Endothelial cell of umbilical vein (primary cell): Measurements from ENCODE around the gene KCNQ5. TPM values are rescaled to one million over a fixed set of nuclear protein-coding genes. Genes with fewer than 3 reads are reported as not detected.

Source experiments
- BruUV-seq: library from RNA; stranded (reverse); fragments of 400-500 nt; replicated peaks from 2 replicates; lab custom pipeline; 2021; lab: Mats Ljungman, UMichigan
- CTCF ChIA-PET: fragments of 300-600, 350-600 bp; sonication (Branson Sonifier 250); formaldehyde crosslinking; loops from one replicate; lab custom pipeline; 2021; ENCODE audit warnings: antibody characterized with exemption, inconsistent platforms; lab: Charles Lee
- POLR2A ChIA-PET: fragments of 300-600, 350-600 bp; sonication (Branson Sonifier 250); formaldehyde crosslinking; loops from one replicate; lab custom pipeline; 2021; ENCODE audit warnings: antibody characterized with exemption, inconsistent platforms; lab: Charles Lee
- DNase-seq: peaks from one replicate; pipeline ENCODE4 v3.0.0-alpha.2; 2011; ENCODE audit warnings: low read depth, low spot score
- FAIRE-seq: peaks from 2 replicates; lab custom pipeline; 2011; peaks lifted over from hg19 to GRCh38; lab: Jason Lieb, UNC
- H2AFZ ChIP-seq: 2 replicates; pipeline ENCODE4 v1.6.0; 2012; ENCODE audit warnings: low read depth, low read length, control low read depth, inconsistent platforms
- H3K27ac ChIP-seq: 2 replicates; pipeline ENCODE4 v1.5.1; 2011; ENCODE audit warnings: low read depth, mild to moderate bottlenecking, control low read depth, low read length, moderate library complexity; ENCODE audit not compliant: insufficient read depth
- H3K27me3 ChIP-seq, 2 experiments: 2 replicates each; pipeline versions ENCODE4 v1.6.0 to v1.6.1; 2011; ENCODE audit warnings: low read length in 2 of 2, mixed read lengths in 1 of 2; ENCODE audit not compliant: control insufficient read depth in 2 of 2, insufficient read depth in 2 of 2
- H3K36me3 ChIP-seq, 2 experiments: 2 replicates in 1 of 2; 3 replicates in 1 of 2; pipeline ENCODE4 v1.5.1; 2011; ENCODE audit warnings: low read length in 2 of 2, mild to moderate bottlenecking in 1 of 2, moderate library complexity in 1 of 2; ENCODE audit not compliant: control insufficient read depth in 2 of 2, insufficient read depth in 2 of 2; ENCODE audit errors: extremely low read depth in 1 of 2
- H3K4me1 ChIP-seq: 3 replicates; pipeline ENCODE4 v1.5.1; 2011; ENCODE audit warnings: mild to moderate bottlenecking, low read length; ENCODE audit not compliant: control insufficient read depth, insufficient read depth; ENCODE audit errors: extremely low read depth
- H3K4me2 ChIP-seq: 2 replicates; pipeline ENCODE4 v1.6.1; 2011; ENCODE audit warnings: low read length, control low read depth, mixed read lengths; ENCODE audit not compliant: insufficient read depth
- H3K4me3 ChIP-seq, 3 experiments: fragments of 200-600 bp in 1 of 3; sonication (generic), shearing (Covaris generic) in 1 of 3; replicated peaks in 1 of 3; 2 replicates each; pipeline ENCODE4 v1.5.1; 2011 to 2016; ENCODE audit warnings: control low read depth in 3 of 3, low read length in 3 of 3, mild to moderate bottlenecking in 2 of 3, inconsistent platforms in 1 of 3, low read depth in 1 of 3, moderate library complexity in 1 of 3; ENCODE audit not compliant: insufficient read depth in 1 of 3
- H3K79me2 ChIP-seq: 2 replicates; pipeline ENCODE4 v1.6.0; 2012; ENCODE audit warnings: low read length, inconsistent platforms; ENCODE audit not compliant: control insufficient read depth, insufficient read depth
- H3K9ac ChIP-seq: replicated peaks from 2 replicates; pipeline ENCODE3; 2011; ENCODE audit warnings: low read length, control low read depth; ENCODE audit not compliant: insufficient read depth; ENCODE audit errors: extremely low read depth
- H3K9me1 ChIP-seq: replicated peaks from 3 replicates; pipeline ENCODE4 v1.6.0; 2011; ENCODE audit warnings: mild to moderate bottlenecking, low read length; ENCODE audit not compliant: control insufficient read depth, insufficient read depth; ENCODE audit errors: extremely low read depth
- H3K9me3 ChIP-seq: replicated peaks from 2 replicates; pipeline ENCODE4 v1.5.1; 2012; ENCODE audit warnings: low read length, inconsistent platforms; ENCODE audit not compliant: control insufficient read depth, insufficient read depth
- H4K20me1 ChIP-seq: replicated peaks from 2 replicates; pipeline ENCODE3; 2011; ENCODE audit warnings: mild to moderate bottlenecking, low read length; ENCODE audit not compliant: control insufficient read depth, insufficient read depth; ENCODE audit errors: extremely low read depth
- EZH2 ChIP-seq: IDR thresholded peaks from 2 replicates; pipeline ENCODE4 v1.6.1; 2012; ENCODE audit warnings: borderline replicate concordance, low read depth, mild to moderate bottlenecking, moderate library complexity, low read length, inconsistent platforms; ENCODE audit not compliant: severe bottlenecking
- FOS ChIP-seq: IDR thresholded peaks from 2 replicates; pipeline ENCODE4 v1.6.1; 2011; ENCODE audit warnings: mild to moderate bottlenecking, low read length, moderate library complexity, borderline replicate concordance; ENCODE audit not compliant: insufficient read depth
- GATA2 ChIP-seq: IDR thresholded peaks from 2 replicates; pipeline ENCODE4 v1.7.0; 2011; ENCODE audit warnings: low read depth, mild to moderate bottlenecking, moderate library complexity, mixed read lengths, low read length; ENCODE audit not compliant: insufficient read length, insufficient read depth
- JUN ChIP-seq: IDR thresholded peaks from 2 replicates; pipeline ENCODE4 v1.6.1; 2011; ENCODE audit warnings: borderline replicate concordance, low read depth; ENCODE audit not compliant: insufficient read length, insufficient read depth
- MYC ChIP-seq: IDR thresholded peaks from one replicate; pipeline ENCODE4 v1.6.1; 2011; ENCODE audit warnings: mild to moderate bottlenecking, low read depth, low read length
- POLR2A ChIP-seq: IDR thresholded peaks from 2 replicates; pipeline ENCODE4 v1.6.1; 2012; ENCODE audit warnings: low read depth, mild to moderate bottlenecking, control low read depth, low read length
- POLR2AphosphoS5 ChIP-seq: IDR thresholded peaks from 2 replicates; pipeline ENCODE4 v1.6.1; 2012; ENCODE audit warnings: low read depth, mild to moderate bottlenecking, control low read depth, low read length, moderate library complexity; ENCODE audit not compliant: insufficient read depth
- dilution Hi-C: fragments of 300-500 bp; cut with MboI; formaldehyde crosslinking; loops from one replicate; pipeline ENCODE4 v1.15.0; 2019; ENCODE audit warnings: low sequenced_read_pairs; ENCODE audit not compliant: extremely low pct_ligation_motif_present
- intact Hi-C: fragments of 100-400 bp; cut with micrococcal nuclease; formaldehyde crosslinking; loops from one replicate; pipeline ENCODE4 v1.10.0; 2022
- polyA plus RNA-seq, 4 experiments: library from polyadenylated mRNA; depleted of rRNA in 3 of 4; stranded (reverse) in 3 of 4; unstranded in 1 of 4; fragments of >200 nt; gene quantifications; 2 replicates each; pipeline versions ENCODE4 v1.2.1 to v1.2.3, GENCODE V29; 2011 to 2012; ENCODE audit warnings: missing spikeins in 1 of 4
- total RNA-seq: library from RNA; stranded (reverse); gene quantifications from 2 replicates; pipeline ENCODE4 v1.2.3, GENCODE V29; 2021
- TF ChIP-seq, protein P1 (sequence below): IDR thresholded peaks from 2 replicates; pipeline ENCODE4 v1.6.1; 2011; ENCODE audit not compliant: insufficient read depth, insufficient read length
- TF ChIP-seq, protein P2 (sequence below), 2 donors: IDR thresholded peaks; 1 replicate in 1 of 2; 2 replicates in 1 of 2; pipeline ENCODE4 v1.5.1; 2011; ENCODE audit warnings: low read length in 2 of 2, mild to moderate bottlenecking in 2 of 2, moderate library complexity in 2 of 2, control low read depth in 1 of 2, inconsistent platforms in 1 of 2, low read depth in 1 of 2; ENCODE audit not compliant: insufficient read depth in 1 of 2; ENCODE audit errors: extremely low read depth in 1 of 2

KCNQ5 gene
- total and polyA plus RNA-seq, 2 donors (not counting 3 experiments of a cell fraction or from before 2014, with no cell fraction given) = 0.22 TPM; not detected in 1

DNA sequence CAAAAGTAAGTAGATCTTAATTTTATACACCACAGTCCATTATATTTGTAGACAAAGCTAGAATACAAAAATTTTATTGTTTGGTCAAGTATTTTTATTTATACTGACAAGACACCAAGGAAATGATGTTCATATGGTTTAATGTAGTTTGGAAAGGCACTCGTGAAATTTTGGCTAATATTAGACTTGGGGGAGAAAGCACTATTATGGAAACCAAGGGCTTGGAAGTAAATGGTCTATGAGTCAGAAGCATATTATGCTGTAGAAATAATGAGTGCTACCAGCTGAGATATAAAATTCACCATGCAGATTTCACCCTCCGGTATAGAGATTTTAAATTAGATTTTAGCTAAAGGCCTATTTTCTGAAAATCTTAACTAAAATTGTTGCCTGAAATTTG is 233.6 kb downstream of the KCNQ5 start:
- dilution Hi-C loops = no loop called here
- H2AFZ ChIP-seq = no peak overlapping the region
- H3K4me3 ChIP-seq = no peak overlapping the region
- FAIRE-seq (no peak), DNase-seq (no peak)
- no peak overlapping the region for H3K4me2 ChIP-seq
- ChIA-PET CTCF (no interaction called here), POLR2A (no interaction called here)
- BruUV-seq = no TSS peak
- H3K9me3 ChIP-seq = no peaks in the 10 kb centered on the region
- TF ChIP-seq POLR2A = no peak
- no peak for TF ChIP-seq EZH2
- TF ChIP-seq POLR2AphosphoS5 = no peak
- no peak for TF ChIP-seq JUN
- TF ChIP-seq, protein P1, sequence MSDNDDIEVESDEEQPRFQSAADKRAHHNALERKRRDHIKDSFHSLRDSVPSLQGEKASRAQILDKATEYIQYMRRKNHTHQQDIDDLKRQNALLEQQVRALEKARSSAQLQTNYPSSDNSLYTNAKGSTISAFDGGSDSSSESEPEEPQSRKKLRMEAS = no peak
- TF ChIP-seq FOS = no peak
- TF ChIP-seq, protein P2, sequence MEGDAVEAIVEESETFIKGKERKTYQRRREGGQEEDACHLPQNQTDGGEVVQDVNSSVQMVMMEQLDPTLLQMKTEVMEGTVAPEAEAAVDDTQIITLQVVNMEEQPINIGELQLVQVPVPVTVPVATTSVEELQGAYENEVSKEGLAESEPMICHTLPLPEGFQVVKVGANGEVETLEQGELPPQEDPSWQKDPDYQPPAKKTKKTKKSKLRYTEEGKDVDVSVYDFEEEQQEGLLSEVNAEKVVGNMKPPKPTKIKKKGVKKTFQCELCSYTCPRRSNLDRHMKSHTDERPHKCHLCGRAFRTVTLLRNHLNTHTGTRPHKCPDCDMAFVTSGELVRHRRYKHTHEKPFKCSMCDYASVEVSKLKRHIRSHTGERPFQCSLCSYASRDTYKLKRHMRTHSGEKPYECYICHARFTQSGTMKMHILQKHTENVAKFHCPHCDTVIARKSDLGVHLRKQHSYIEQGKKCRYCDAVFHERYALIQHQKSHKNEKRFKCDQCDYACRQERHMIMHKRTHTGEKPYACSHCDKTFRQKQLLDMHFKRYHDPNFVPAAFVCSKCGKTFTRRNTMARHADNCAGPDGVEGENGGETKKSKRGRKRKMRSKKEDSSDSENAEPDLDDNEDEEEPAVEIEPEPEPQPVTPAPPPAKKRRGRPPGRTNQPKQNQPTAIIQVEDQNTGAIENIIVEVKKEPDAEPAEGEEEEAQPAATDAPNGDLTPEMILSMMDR (IDR thresholded peaks at IDR 0.05; ENCODE audit: extremely low read depth in 1 of 2, insufficient read depth in 1 of 2, low read depth in 1 of 2, low read length in 2 of 2) = no peak
- no peak for TF ChIP-seq MYC
- no peak for TF ChIP-seq GATA2
- H3K9ac ChIP-seq = no peak overlapping the region
- H3K79me2 ChIP-seq = no peaks in the 10 kb centered on the region
- H3K4me1 ChIP-seq = peaks cover 6% of the 10 kb centered on the region
- H3K27me3 ChIP-seq = no peaks in the 10 kb centered on the region
- no peaks in the 10 kb centered on the region for H3K36me3 ChIP-seq
- no peaks in the 10 kb centered on the region for H4K20me1 ChIP-seq
- no peaks in the 10 kb centered on the region for H3K9me1 ChIP-seq
- H3K27ac ChIP-seq = no peak overlapping the region
- intact Hi-C loops = no loop called here
